ENCODE results near the gene MTAP. TPM values are rescaled to one million over a fixed set of nuclear protein-coding genes. Genes with fewer than 3 reads are reported as not detected.
A peak's percentile ranks its signal among the peaks of the same experiment; 100 is the strongest.

MTAP gene
- polyA plus RNA-seq, 1 donor (not counting 4 experiments of a cell fraction or from before 2014, with no cell fraction given) = 48.7 TPM

GRCh38 chr9:21831841-21832509 is 29.5 kb downstream of the MTAP start:
- no peak for TF ChIP-seq EZH2 (IDR thresholded peaks at IDR 0.05; ENCODE audit: low read length)
- TF ChIP-seq, protein P1, sequence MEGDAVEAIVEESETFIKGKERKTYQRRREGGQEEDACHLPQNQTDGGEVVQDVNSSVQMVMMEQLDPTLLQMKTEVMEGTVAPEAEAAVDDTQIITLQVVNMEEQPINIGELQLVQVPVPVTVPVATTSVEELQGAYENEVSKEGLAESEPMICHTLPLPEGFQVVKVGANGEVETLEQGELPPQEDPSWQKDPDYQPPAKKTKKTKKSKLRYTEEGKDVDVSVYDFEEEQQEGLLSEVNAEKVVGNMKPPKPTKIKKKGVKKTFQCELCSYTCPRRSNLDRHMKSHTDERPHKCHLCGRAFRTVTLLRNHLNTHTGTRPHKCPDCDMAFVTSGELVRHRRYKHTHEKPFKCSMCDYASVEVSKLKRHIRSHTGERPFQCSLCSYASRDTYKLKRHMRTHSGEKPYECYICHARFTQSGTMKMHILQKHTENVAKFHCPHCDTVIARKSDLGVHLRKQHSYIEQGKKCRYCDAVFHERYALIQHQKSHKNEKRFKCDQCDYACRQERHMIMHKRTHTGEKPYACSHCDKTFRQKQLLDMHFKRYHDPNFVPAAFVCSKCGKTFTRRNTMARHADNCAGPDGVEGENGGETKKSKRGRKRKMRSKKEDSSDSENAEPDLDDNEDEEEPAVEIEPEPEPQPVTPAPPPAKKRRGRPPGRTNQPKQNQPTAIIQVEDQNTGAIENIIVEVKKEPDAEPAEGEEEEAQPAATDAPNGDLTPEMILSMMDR (optimal IDR thresholded peaks at IDR 0.05 in 1 of 3, IDR thresholded peaks at IDR 0.05 in 1 of 3, conservative IDR thresholded peaks at IDR 0.05 in 1 of 3; ENCODE audit: extremely low read depth in 1 of 3, insufficient read depth in 2 of 3, low read length in 3 of 3) = no peak
- Histone ChIP-seq H3K27ac (ENCODE audit: control insufficient read depth, insufficient read depth, low read length) (peak overlapping the region; percentile 72), H3K9ac (ENCODE audit: control insufficient read depth, extremely low read depth, insufficient read depth, low read length) (peak overlapping the region; percentile 55), H4K20me1 (ENCODE audit: control insufficient read depth, extremely low read depth, insufficient read depth, low read length) (no peaks in the 10 kb centered on the region), H3K36me3 (ENCODE audit: control insufficient read depth in 2 of 2, extremely low read depth in 1 of 2, insufficient read depth in 2 of 2, low read length in 2 of 2) (peaks cover 7 to 23% of the 10 kb centered on the region in 2 experiments), H3K79me2 (ENCODE audit: control insufficient read depth, insufficient read depth, low read length) (peaks cover 29% of the 10 kb centered on the region), H3K9me1 (ENCODE audit: control insufficient read depth, extremely low read depth, insufficient read depth, low read length) (no peaks in the 10 kb centered on the region), H3K4me2 (ENCODE audit: control insufficient read depth, extremely low read depth, insufficient read depth, low read depth, low read length) (no peak overlapping the region), H3K4me1 (ENCODE audit: control insufficient read depth, extremely low read depth, insufficient read depth, low read length) (peaks cover 62% of the 10 kb centered on the region), H2AFZ (ENCODE audit: control insufficient read depth, low read length) (no peak overlapping the region), H3K4me3 (ENCODE audit: control insufficient read depth in 2 of 3, extremely low read depth in 1 of 3, insufficient read depth in 2 of 3, low read depth in 1 of 3, low read length in 3 of 3) (no peak overlapping the region), H3K27me3 (ENCODE audit: control insufficient read depth, extremely low read depth, insufficient read depth, low read length) (no peaks in the 10 kb centered on the region), H3K9me3 (ENCODE audit: control insufficient read depth, low read depth, low read length) (no peaks in the 10 kb centered on the region)
- DNase-seq (ENCODE audit: low read depth, low spot score) (peak; percentile 46), FAIRE-seq (peak; percentile 26)
- dilution Hi-C loops (cut with MboI; ENCODE audit: extremely low pct_ligation_motif_present, low sequenced_read_pairs) = no loop called here

DNA sequence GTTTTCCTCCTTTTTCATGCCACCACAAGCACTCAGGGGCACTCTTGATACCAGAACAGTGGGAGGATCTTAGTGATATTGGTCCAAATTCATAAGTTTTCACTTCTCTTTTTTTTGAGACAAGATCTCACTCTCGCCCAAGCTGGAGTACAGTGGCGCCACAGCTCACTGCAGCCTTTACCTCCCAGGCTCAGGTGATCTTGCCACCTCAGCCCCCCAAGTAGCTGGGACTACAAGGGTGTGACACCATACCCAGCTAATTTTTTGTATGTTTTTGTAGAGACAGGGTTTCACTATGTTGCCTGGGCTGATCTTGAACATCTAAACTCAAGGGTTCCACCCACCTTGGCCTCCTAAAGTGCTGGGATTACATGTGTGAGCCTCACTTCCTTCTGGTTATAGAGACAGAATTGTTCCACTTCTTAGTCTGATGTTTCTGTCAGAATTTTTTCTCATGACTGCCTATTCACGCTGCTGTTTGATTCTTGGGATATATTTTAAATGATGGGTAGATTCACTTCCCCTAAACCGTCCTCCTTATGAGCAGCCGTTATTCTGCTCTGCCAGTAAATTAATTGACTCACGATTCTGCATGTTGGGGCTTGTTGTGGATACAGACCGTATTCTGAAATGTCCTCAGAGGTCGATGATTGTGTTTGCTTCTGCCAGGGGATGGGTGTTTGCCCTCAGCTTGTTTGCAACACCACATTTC is 30.8 kb downstream of the MTAP start:
- Histone ChIP-seq H4K20me1 (ENCODE audit: control insufficient read depth, extremely low read depth, insufficient read depth, low read length) (no peaks in the 10 kb centered on the region), H3K9me1 (ENCODE audit: control insufficient read depth, extremely low read depth, insufficient read depth, low read length) (no peaks in the 10 kb centered on the region), H3K4me2 (ENCODE audit: control insufficient read depth, extremely low read depth, insufficient read depth, low read depth, low read length) (peak overlapping the region; percentile 39), H3K79me2 (ENCODE audit: control insufficient read depth, insufficient read depth, low read length) (peaks cover 32% of the 10 kb centered on the region), H3K27ac (ENCODE audit: control insufficient read depth, insufficient read depth, low read length) (peak overlapping the region; percentile 72), H3K36me3 (ENCODE audit: control insufficient read depth in 2 of 2, extremely low read depth in 1 of 2, insufficient read depth in 2 of 2, low read length in 2 of 2) (peaks cover 7 to 25% of the 10 kb centered on the region in 2 experiments), H3K27me3 (ENCODE audit: control insufficient read depth, extremely low read depth, insufficient read depth, low read length) (no peaks in the 10 kb centered on the region), H3K4me1 (ENCODE audit: control insufficient read depth, extremely low read depth, insufficient read depth, low read length) (peaks cover 66% of the 10 kb centered on the region), H3K9ac (ENCODE audit: control insufficient read depth, extremely low read depth, insufficient read depth, low read length) (peak overlapping the region; percentile 55), H3K9me3 (ENCODE audit: control insufficient read depth, low read depth, low read length) (no peaks in the 10 kb centered on the region), H3K4me3 (ENCODE audit: control insufficient read depth in 2 of 3, extremely low read depth in 1 of 3, insufficient read depth in 2 of 3, low read depth in 1 of 3, low read length in 3 of 3) (no peak overlapping the region), H2AFZ (ENCODE audit: control insufficient read depth, low read length) (no peak overlapping the region)
- TF ChIP-seq, protein P1 (optimal IDR thresholded peaks at IDR 0.05 in 1 of 3, IDR thresholded peaks at IDR 0.05 in 1 of 3, conservative IDR thresholded peaks at IDR 0.05 in 1 of 3; ENCODE audit: extremely low read depth in 1 of 3, insufficient read depth in 2 of 3, low read length in 3 of 3) = no peak
- no peak for TF ChIP-seq EZH2 (IDR thresholded peaks at IDR 0.05; ENCODE audit: low read length)
- FAIRE-seq = no peak
- dilution Hi-C loops (cut with MboI; ENCODE audit: extremely low pct_ligation_motif_present, low sequenced_read_pairs) = no loop called here
- DNase-seq (ENCODE audit: low read depth, low spot score) = peak; percentile 41
